ENCODE data around the gene NMNAT2. TPM values are rescaled to one million over a fixed set of nuclear protein-coding genes. Genes with fewer than 3 reads are reported as not detected.
"Not testable (repeated sequence)": the region's sequence is repeated elsewhere in the genome, so short reads cannot be mapped to it uniquely, and the experiment has no call there.

The NMNAT2 gene
- total RNA-seq, 1 experiment from 2014 or later = 8.8 TPM

- no peak for TF ChIP-seq ARID4B (CRISPR knock-in tag; IDR thresholded peaks at IDR 0.05; ENCODE audit: borderline replicate concordance)
- TF ChIP-seq FOXP1 (CRISPR knock-in tag; IDR thresholded peaks at IDR 0.05; ENCODE audit: borderline replicate concordance) = no peak
- no peak for TF ChIP-seq ZNF425 (CRISPR knock-in tag; conservative IDR thresholded peaks at IDR 0.05)
- TF ChIP-seq JUN (CRISPR knock-in tag; IDR thresholded peaks at IDR 0.05) = no peak
- TF ChIP-seq MLX (CRISPR knock-in tag; IDR thresholded peaks at IDR 0.05) = no peak
- TF ChIP-seq ZNF532 (CRISPR knock-in tag; IDR thresholded peaks at IDR 0.05; ENCODE audit: borderline replicate concordance) = no peak
- no peak for TF ChIP-seq KAT7 (CRISPR knock-in tag; IDR thresholded peaks at IDR 0.05; ENCODE audit: borderline replicate concordance)
- no peak for TF ChIP-seq FOXP4 (CRISPR knock-in tag; IDR thresholded peaks at IDR 0.05)
Measured at GRCh38 chr1:183275322-183275721, 142.9 kb downstream of the NMNAT2 start (continued).

GRCh38 chr1:183274836-183275235 is 143.3 kb downstream of the NMNAT2 start:
- DNase-seq (ENCODE audit: low spot score) = no peak
- CTCF ChIA-PET = interaction anchor here (1.2 kb wide), 1 partner anchor 40 kb away, joined by 3 read pairs; no protein-coding TSS in a partner anchor

GRCh38 chr1:183273984-183274383 is 144.2 kb downstream of the NMNAT2 start:
- H3K27me3 Mint-ChIP-seq (ENCODE audit: low read depth); H3K4me3 Mint-ChIP-seq; DNase-seq (ENCODE audit: low spot score); POLR2A ChIA-PET; H3K36me3 Mint-ChIP-seq; ATAC-seq; H3K9me3 Mint-ChIP-seq; H3K27ac Mint-ChIP-seq: not testable (repeated sequence)
- CTCF ChIA-PET = interaction anchor here (0.6 to 1.2 kb wide), 2 partner anchors 248 to 311 kb away, joined by 3 read pairs; no protein-coding TSS in a partner anchor
- H3K4me1 Mint-ChIP-seq = peaks cover 23% of the 10 kb centered on the region

More at GRCh38 chr1:183274836-183275235, 143.3 kb downstream of the NMNAT2 start:
- H3K4me3 Mint-ChIP-seq = no peak overlapping the region
- H3K4me1 Mint-ChIP-seq = peaks cover 31% of the 10 kb centered on the region
- H3K9me3 Mint-ChIP-seq = no peaks in the 10 kb centered on the region
- ATAC-seq = no peak
- H3K27ac Mint-ChIP-seq = no peak overlapping the region
- no peak for TF ChIP-seq FOXP1 (CRISPR knock-in tag; IDR thresholded peaks at IDR 0.05; ENCODE audit: borderline replicate concordance)
- no peak for TF ChIP-seq NFYB (CRISPR knock-in tag; conservative IDR thresholded peaks at IDR 0.05; ENCODE audit: low read depth)
- TF ChIP-seq ZBTB21 (CRISPR knock-in tag; IDR thresholded peaks at IDR 0.05; ENCODE audit: borderline replicate concordance) = no peak
- TF ChIP-seq NR1H2 (CRISPR knock-in tag; IDR thresholded peaks at IDR 0.05) = no peak
- no peak for TF ChIP-seq ESRRA (CRISPR knock-in tag; IDR thresholded peaks at IDR 0.05; ENCODE audit: borderline replicate concordance)
- no peak for TF ChIP-seq TCF7 (CRISPR knock-in tag; IDR thresholded peaks at IDR 0.05; ENCODE audit: low read depth)
- no peak for TF ChIP-seq ZNF317 (CRISPR knock-in tag; IDR thresholded peaks at IDR 0.05; ENCODE audit: borderline replicate concordance, low read depth)
- no peak for TF ChIP-seq GABPB1 (CRISPR knock-in tag; IDR thresholded peaks at IDR 0.05)
- no peaks in the 10 kb centered on the region for H3K27me3 Mint-ChIP-seq (ENCODE audit: low read depth)
- H3K36me3 Mint-ChIP-seq = no peaks in the 10 kb centered on the region
- POLR2A ChIA-PET = no interaction called here
